HL-60/S4 treated with retinoic acid at 250 ng/mL for 4 days and 3 days (cell line): ENCODE results near the gene CYP11A1.

ENCODE experiments used
- in situ Hi-C: fragments of 300-500 bp; cut with MboI; formaldehyde crosslinking; loops from 2 replicates; pipeline ENCODE4 v1.7.0; 2022; ENCODE audit warnings: low sequenced_read_pairs

The CYP11A1 gene

DNA sequence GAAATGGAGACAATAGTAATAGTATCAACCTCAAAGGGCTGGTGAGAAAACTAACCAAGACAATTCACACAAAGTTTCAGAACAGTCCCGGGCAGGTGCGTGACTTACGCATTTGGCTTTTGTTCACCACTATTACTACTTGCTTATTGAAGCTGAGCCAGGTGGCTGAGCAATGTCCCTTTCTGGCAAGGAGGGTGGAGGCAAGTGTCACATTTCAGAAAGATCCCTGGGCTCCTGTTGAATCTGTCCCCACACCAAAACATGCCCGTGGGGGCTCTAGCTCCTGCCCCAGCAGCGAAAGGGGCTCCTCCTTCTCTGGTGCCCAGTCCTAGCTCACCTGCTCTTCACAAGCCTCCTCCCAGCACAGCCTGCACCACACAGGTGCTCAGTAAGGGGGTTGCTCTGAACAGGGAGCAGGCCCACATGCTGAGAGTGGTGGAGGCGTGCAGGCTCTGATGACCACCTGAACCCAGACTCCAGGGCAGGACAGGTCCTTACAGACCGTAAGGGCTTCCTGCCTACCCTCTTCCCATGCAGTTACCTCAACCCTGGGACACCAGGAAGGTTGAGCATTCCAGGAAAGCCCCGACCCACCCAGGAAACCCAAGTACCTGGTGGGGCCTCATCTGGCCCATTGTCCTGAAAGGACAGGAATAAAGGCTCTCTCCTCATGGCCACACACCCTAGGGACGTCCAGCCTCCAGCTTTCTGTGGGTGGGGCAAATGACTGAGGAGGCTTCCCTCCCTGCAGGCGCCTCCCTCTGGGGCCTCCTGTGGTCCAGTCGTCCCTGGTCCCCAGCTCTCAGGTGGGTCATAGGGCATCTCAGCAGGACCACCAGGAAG lies 33.7 kb upstream of the CYP11A1 start:
- in situ Hi-C loops: no loop called here

GRCh38 chr15:74400313-74400860 lies 32.9 kb upstream of the CYP11A1 start:
- in situ Hi-C loops: no loop called here

GRCh38 chr15:74399511-74400312 lies 32.3 kb upstream of the CYP11A1 start:
- in situ Hi-C loops: loop anchor here (25.0 kb wide), 1 partner anchor 363 kb away; no protein-coding TSS in a partner anchor

GRCh38 chr15:74399100-74399499 lies 31.7 kb upstream of the CYP11A1 start:
- in situ Hi-C loops: loop anchor here (25.0 kb wide), 1 partner anchor 363 kb away; no protein-coding TSS in a partner anchor

DNA sequence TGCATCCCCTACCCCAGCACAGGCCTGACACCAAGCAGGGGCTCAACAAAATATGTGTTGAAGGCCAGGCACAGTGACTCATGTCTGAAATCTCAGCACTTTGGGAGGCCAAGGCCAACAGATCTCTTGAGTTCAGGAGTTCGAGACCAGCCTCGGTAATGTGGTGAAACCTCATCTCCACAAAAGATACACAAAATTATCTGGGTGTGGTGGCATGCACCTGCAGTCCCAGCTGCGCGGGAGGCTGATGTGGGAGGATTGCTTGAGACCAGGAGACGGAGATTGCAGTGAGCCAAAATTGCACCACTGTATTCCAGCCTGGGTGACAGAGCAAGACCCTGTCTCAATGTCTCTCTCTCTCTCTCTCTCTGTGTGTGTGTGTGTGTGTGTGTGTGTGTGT lies 30.7 kb upstream of the CYP11A1 start:
- in situ Hi-C loops: loop anchor here (25.0 kb wide), 1 partner anchor 364 kb away; no protein-coding TSS in a partner anchor

GRCh38 chr15:74397239-74398068 lies 30.0 kb upstream of the CYP11A1 start:
- in situ Hi-C loops: loop anchor here (25.0 kb wide), 1 partner anchor 365 kb away; no protein-coding TSS in a partner anchor

DNA sequence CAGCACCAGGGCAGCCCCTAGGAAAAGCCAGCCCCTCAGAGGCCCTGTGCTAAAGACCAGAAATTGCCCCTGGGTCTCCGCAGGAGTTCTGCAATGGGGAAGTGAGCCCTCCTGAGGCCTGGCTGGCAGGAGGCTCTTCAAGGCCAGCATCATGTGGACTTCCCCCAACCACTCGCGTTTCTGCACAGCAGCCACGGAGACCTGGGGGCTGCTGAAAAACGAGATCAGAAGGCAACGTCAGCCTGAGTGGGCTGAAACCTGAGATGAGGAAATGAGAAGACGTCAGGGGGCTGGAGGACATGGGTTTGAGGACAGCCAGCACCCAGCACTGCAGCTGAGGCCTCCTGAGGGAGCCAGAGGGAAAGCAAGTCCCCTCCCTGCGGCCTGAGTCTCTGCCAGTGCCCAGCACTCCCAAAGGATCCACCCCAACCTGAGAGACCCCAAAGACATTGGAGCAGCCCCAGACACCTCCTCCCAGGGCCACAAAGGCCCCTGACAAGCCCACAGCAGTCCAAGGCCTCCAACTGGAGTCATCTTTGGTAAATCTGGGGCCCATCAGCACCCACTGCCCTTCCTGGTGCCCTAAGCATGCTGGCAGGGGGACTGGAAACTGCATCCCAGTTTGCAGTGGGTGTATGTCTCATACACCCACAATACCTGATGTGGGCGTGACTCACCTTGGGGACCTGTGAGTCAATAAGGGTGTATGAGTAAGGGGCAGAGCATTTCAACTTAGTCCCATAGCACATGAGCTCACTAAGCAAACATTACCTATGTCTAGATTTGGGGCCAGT lies 29.2 kb upstream of the CYP11A1 start:
- in situ Hi-C loops: loop anchor here (25.0 kb wide), 1 partner anchor 366 kb away; no protein-coding TSS in a partner anchor

DNA sequence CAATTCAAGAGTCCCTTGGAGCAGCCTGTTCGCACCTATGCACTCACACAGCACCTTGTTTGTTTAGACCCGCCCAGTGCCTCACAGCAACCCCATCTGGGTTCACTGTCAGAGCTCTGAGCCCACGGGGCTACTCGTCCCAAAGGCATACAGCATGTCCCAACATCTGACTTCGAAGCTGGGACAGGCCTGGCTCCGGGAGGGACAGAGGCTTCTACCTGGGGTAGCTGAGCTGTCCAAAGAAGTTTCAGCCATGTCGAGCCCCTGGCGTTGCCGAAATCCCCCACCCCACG lies 28.6 kb upstream of the CYP11A1 start:
- in situ Hi-C loops: loop anchor here (25.0 kb wide), 1 partner anchor 366 kb away; no protein-coding TSS in a partner anchor

- in situ Hi-C loops: loop anchor here (25.0 kb wide), 1 partner anchor 367 kb away; no protein-coding TSS in a partner anchor
Measured at GRCh38 chr15:74395319-74396145, 28.1 kb upstream of the CYP11A1 start.

DNA sequence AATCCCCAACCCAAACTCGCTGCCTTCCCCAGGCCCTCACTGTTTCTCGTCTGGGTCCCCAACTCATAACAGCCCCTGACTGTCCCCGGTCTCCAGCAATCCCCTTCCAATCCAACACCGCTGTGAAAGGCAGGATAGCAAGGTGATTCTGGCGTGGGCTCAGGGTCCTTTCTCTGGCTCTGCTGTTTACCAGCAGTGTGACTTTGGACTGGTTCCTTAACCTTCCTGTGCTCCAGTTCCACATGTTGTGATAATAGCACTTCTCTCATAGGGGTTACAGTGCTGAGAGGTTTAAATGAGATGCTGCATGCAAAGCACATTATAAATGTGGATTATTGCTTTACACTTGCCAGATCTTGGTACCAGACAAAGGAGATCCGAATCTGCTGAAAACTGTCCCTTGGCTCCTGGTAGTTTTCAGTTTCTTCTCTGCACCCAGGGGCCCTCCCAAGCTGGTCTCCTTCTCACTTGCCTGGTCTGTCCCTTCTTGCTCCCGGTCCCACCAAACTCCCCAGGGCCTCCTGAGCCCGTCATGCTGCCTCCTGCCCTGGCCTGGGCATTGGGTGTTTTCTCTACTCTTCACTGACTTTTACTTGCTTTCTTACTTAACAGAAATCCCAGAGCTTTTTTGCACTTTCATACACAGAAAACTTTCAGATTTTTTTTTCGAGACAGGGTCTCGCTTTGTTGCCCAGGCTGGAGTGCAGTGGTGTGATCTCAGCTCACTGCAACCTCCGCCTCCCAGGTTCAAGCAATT lies 26.8 kb upstream of the CYP11A1 start:
- in situ Hi-C loops: loop anchor here (25.0 kb wide), 1 partner anchor 368 kb away; no protein-coding TSS in a partner anchor

DNA sequence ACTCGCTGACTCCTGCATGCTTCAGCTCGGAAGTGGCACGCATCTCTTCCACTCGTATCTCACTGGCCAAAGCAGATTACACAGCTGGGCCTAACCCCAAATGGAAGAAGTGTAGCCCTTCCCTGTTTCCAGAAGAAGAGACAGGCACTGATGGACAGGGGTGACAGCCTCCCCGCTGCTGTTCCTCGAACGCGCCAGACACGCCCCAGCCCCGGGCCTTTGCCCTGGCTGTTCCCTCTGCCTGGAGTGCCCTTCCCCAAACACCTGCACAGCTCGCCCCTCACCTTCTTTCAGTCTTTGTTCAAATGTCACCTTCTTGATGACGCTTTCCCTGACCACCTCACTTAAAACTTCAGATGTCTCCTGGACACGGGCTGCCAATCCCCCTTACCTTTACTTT lies 26.0 kb upstream of the CYP11A1 start:
- in situ Hi-C loops: loop anchor here (25.0 kb wide), 1 partner anchor 369 kb away; no protein-coding TSS in a partner anchor

GRCh38 chr15:74392902-74393301 lies 25.5 kb upstream of the CYP11A1 start:
- in situ Hi-C loops: loop anchor here (25.0 kb wide), 1 partner anchor 369 kb away; no protein-coding TSS in a partner anchor

DNA sequence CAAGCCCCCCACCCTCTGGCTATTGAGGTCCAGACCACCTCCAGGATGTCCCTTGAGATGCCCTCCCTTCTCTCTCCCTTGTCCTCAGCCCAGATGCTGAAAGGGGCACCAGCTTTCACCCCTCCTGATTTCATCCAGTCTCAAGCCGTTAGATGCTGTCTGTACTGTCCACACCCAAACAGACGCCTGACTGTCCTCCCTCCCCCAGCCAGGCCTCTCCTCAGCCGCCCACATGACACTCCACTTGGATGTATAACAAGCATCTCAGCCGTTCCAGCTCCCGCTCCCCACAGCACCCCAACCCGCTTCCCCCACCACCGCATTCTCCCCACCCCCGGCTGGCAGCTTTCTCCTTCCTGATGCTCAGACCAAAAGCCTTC lies 25.0 kb upstream of the CYP11A1 start:
- in situ Hi-C loops: loop anchor here (25.0 kb wide), 1 partner anchor 370 kb away; no protein-coding TSS in a partner anchor

DNA sequence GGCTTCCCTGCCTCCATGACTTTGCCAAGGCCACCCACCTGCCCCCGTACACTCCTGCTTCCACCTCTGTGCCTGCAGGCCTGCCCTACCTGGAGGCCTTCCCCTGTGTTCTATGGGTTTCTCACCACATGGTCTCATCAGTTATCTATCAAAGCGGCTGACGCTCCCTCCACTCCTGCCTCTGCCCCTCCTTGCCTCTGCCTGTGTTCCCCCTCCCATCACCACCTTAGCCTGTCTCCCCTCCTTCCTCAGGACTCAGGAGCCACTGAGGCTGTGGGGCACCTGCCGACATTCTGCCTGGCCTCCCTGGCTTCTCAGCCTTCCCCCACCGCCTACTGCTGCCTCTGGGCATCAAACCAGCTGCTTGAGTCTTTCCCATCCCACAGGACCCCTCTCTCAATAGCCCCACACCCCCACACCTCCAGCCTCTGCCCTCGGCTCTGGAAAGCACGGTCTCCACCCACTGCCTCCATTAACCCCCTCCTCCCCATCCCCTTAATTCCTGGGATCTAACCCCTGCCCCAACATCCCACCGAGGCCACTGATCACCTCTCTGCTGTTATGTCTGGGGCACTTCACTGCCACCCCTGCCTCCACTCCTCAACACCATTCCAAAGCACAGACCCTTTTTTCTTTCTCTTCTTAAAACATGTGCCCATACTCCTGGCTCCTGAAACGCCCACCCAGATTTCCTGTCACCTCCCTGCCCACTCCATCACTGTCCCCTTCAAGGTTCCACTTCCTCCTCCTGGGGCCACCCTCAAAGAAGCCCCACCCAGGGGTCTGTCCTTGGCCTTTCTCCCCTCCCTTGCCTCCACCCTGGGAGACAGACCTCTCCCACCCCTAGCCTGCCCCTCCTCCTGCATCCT lies 24.4 kb upstream of the CYP11A1 start:
- in situ Hi-C loops: loop anchor here (25.0 kb wide), 1 partner anchor 370 kb away; no protein-coding TSS in a partner anchor

DNA sequence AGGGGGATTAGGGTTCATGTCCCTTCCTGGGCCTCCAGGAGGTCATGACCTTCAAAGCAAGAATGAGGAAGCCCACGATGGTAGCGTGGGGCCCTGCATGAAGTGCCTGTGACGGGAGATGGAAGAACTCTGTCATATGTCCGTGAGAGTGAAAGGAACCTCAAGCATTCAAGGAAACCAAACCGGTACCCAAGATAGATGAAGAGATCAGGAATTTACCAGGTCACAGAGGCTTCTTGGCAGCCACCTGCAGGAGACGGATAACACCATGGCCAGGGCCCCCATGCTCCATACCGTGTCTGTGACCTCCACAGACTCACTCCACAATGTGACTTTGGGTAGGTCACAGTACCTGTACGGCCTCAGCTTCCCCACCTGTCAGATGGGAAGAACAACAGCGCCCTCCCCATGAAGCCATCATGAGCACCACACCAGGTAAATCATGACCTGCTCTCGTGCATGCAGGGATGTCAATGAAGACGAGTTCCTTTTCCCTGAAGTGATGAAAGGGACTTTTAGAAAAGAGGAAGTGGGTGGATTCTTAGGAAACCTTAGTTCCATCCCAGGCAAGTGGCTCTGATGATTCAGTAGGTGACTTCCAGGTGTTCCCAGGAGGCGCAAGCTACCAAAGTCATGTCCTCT lies 23.3 kb upstream of the CYP11A1 start:
- in situ Hi-C loops: loop anchor here (25.0 kb wide), 1 partner anchor 372 kb away; no protein-coding TSS in a partner anchor

DNA sequence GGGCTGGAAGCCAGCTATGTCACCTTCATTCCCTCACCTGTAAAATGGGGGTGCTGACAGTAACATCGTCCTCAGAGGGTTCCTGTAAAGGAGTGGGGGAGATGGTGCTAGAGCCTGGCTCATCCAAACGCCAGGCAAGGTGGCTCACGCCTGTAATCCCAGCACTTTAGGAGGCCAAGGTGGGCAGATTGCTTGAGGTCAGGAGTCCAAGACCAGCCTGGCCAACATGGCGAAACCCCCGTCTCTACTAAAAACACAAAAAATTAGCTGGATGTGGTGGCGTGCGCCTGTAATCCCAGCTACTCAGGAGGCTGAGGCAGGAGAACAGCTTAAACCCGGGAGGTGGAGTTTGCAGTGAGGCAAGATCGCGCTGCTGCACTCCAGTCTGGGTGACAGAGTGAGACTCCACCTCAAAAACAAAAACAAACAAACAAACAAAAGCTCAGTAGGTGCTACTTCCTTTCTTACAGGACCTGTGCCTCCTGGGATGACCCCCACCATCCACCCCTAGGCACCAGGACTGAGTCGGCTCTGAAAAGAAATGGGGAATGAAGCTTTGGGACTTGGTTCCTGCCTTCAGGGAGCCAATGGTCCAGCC lies 22.7 kb upstream of the CYP11A1 start:
- in situ Hi-C loops: loop anchor here (25.0 kb wide), 1 partner anchor 372 kb away; no protein-coding TSS in a partner anchor
